Endometrial microvascular endothelial cells (primary cell): ENCODE results near the gene MTX2. TPM values are rescaled to one million over a fixed set of nuclear protein-coding genes. Genes with fewer than 3 reads are reported as not detected.
"Not testable (repeated sequence)": the region's sequence is repeated elsewhere in the genome, so short reads cannot be mapped to it uniquely, and the experiment has no call there.

Experiments used
- in situ Hi-C: cut with HindIII; loops from 2 replicates; pipeline ENCODE4 v1.10.0; 2017; ENCODE audit warnings: low sequenced_read_pairs, low pct_unique_long_range_greater_than_20kb; ENCODE audit errors: inconsistent ontology term
- total RNA-seq: library from RNA; depleted of rRNA; stranded (reverse); fragments of >200 nt; gene quantifications from one replicate; pipeline ENCODE4 v1.2.3, GENCODE V29; 2015; ENCODE audit errors: inconsistent ontology term

MTX2 gene
- total RNA-seq, 1 donor from 2014 or later = 47.8 TPM

DNA sequence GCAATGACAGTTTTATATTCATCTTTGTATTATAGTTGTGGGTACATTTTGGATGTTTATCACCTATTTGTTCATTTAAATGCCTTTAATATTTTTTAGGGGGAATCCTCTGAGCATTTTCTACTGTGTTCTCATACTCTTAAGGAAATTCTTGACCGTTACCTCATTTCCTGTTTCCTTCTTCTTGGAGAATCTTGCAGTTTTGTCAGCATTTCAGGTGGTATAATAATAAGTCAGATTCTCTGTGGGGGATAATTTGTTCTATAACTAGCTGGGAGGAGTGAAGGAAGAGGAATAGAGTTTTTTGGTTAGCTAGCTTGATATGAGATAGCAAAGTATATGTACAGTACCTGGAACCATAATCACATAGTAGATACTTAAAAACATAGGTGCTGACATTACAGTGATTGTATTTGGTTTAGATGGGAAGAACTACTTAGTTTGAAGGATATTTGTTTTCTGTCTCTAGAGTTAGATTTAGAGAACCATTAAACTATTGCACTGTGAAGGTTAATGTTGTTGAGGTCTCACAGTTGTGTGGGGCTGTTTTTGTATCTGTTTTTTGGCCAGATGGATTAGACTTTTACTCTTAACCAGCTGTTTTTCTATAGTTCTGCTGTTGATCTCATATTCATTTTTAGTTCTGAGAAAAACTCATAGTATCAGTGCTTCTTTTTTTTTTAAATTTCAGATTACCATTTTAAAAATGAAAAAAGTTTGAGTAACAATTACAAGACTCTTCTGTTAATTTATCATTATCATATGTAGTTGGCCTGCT lies 14.2 kb downstream of the MTX2 start:
- in situ Hi-C loops = no loop called here

DNA sequence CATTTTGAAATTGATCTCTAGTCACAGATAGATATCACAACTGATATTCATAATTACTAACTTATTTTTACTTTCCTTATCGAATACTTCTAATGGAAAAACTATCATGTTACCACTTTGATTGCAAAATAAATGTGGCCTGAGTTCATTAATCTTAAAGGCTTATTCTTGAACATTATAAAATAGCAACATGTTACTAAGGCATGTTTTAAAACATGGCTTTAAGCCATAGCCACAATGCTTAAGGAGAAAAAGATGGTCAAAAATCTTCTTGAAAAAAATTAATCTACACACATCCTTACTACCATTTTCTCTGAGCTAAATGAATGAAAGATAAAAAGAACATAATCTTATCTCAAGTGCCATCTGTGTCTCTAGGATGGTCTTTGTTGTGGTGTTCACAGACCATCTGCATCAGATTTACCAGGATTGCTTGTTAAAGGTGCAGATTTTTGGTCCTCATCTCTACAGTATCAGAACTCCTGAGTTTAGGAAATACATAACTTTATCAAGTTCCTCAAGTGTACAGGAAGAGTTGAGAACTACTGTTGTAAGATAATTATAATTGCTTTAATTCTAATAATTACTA lies 15.3 kb downstream of the MTX2 start:
- in situ Hi-C loops = no loop called here

DNA sequence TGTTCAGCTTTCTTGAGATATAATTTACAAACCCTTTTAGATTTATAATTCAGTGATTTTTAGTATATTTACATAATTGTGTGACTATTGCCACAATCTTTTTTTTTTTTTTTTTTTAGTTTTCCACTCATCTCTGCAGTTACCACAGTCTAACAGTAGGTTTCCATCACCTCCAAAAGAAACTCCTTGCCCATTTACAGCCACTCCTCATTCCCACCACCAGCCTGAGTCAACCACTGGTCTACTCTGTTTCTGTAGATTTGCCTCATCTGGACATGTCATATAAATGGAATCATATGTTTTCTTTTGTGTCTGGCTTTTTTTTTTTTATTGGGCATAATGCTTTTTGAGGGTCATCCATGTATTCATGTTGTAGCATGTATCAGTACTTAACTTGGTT lies 16.1 kb downstream of the MTX2 start:
- in situ Hi-C loops = no loop called here

DNA sequence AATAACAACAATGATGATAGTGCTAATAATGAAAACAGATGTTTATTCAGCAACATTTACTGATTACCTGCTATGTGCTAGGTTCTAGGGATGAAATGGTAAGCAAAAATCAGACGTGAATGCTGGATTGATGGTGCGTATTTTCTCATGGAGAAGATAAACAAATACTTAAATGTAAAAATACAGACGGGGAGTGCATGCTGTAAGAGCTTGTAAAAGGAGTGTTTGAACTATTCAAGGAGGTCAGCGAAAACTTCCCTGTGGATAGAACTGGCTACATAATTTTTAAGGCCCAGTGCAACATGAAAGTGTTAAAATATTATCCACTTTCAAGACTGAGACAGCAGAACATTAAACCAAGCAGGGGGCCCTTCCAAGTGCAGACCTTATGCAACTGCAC lies 22.1 kb downstream of the MTX2 start:
- in situ Hi-C loops = no loop called here

DNA sequence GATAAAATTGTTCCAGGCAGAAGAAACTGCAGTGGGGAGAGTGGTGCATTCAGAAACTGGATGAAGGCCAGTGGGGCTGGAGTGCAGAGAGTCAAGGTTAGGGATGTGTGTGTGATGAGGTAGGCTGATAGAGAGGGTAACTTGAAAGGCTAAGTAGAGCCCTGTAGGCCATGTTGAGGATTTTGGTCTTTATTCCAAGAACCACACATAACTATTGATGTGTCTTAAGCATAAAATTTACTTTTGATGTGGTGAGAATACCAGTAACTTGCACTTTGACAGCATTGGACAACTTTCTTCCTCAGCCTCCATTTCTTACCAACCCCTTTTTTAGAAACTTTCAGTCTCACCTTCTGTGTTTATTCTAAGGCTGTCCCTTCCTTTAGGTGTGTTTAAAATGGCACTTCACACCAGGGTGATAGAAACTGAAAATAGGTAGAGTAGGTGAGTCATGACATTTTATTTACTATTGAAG lies 22.6 kb downstream of the MTX2 start:
- in situ Hi-C loops = no loop called here

DNA sequence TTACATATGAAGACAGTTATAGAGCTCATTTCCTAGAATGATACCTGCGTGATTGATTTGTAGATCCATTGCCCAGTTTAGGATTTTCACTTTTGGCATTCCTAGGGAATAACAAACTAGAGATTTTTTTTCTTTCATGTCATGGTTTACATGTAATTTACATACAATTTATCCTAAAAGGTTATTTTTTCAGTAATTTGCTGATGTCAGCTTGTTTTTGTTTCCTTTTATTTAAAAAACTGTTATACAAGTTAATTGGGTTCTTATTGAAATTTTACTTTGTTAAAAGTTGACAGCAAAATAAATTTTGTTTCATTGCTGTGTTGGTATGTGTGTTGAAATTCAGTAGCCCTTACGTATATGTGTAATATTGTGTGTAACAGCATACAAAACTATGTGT lies 23.4 kb downstream of the MTX2 start:
- in situ Hi-C loops = no loop called here

DNA sequence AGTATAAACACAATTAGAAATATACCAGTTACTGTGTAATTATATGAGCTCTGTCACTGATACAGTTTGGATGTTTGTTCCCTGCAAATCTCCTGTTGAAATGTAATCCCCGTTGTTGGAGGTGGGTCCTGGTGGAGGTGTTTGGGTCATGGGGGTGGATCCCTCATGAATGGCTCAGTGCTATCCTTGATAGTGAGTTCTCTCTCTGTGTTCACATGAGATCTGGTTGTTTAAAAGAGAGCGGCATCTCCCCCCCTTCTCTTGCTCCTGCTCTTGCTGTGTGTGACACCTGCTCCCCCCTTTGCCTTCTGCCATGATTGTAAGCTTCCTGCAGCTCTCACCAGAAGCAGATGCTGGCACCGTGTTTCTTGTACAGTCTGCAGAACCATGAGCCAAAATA lies 24.1 kb downstream of the MTX2 start:
- in situ Hi-C loops = no loop called here

DNA sequence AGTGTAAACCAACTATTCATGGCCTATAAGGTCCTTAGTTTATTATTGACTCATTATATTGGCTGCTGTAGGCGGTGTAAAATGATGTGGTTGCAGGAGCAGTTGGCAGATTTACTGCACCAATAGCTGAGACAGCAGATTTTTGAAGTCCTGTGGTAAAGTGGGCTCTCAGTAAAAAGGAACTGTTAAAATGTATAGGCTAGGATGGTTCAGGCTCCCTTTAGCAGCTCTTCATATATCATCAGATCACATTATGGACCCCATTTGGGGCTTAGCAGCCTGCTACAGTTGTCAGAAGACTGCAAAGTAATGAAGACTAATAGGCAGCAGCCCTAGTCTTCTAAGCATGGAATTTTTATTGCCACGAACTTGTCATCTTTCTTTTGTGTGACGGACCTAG lies 27.8 kb downstream of the MTX2 start:
- in situ Hi-C loops = no loop called here

DNA sequence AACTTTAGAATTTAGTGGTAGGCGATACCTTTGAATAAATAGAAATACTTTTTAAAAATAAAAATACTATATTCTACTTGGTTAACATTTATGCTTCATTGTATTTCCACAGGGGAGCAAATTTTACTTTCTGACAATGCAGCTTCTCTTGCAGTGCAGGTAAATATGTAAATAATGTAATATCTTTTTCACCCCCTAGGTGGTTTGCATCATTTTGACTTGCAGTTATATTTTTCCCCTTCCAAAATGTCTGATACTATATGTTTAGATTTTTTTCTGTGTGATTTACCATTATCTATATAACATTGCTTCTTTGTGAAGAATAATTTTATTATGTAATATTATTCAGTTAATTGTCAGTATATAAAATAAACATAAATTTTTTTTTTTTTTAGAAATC lies 28.5 kb downstream of the MTX2 start:
- in situ Hi-C loops = no loop called here

DNA sequence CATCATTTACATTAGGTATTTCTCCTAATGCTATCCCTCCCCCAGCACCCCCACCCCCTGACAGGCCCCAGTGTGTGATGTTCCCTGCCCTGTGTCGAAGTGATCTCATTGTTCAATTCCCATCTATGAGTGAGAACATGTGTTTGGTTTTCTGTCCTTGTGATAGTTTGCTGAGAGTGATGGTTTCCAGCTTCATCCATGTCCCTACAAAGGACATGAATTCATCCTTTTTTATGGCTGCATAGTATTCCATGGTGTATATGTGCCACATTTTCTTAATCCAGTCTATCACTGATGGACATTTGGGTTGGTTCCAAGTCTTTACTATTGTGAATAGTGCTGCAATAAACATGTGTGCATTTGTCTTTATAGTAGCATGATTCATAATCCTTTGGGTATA lies 36.8 kb downstream of the MTX2 start:
- in situ Hi-C loops = not testable (repeated sequence)

DNA sequence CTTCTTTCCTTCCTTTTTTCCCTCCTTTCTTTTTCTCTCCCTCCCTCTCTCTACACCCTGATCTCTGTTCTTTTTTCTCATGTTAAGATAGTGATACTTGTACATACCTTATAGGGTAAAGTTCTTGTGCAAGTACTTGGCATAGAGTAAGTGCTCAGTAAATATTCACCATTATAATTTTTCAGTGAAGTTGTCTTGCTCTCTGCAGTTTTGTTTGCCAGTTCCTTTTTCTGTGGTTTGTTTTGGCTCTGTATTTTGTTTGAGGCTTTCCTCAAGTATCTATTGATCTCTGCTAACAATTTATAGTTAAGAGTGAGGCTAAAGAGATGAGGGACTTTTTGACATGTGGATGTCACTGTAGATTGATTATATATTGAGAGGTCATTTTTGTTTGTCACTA lies 48.0 kb downstream of the MTX2 start:
- in situ Hi-C loops = no loop called here

DNA sequence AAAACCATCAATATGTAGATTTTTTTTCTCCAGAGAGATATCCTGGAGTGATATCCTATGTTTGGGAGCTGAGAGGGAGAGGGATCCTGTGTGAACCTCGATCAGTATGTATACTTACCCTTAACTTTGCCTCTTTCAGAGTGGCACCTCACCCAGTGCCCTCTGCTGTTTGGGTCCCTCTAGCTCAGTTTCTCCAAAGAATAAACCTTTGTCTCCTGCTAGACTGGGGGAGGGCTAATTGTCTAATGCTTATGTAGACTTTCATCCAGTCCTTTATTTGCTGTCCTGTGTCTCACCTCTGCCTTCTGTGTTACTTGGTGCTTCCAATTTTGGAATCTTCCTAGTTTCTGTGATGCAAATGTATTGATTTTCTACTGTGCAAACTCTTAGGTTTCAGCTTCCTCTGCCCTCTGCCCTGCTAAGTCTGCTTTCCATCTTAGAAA lies 48.4 kb downstream of the MTX2 start:
- in situ Hi-C loops = no loop called here

DNA sequence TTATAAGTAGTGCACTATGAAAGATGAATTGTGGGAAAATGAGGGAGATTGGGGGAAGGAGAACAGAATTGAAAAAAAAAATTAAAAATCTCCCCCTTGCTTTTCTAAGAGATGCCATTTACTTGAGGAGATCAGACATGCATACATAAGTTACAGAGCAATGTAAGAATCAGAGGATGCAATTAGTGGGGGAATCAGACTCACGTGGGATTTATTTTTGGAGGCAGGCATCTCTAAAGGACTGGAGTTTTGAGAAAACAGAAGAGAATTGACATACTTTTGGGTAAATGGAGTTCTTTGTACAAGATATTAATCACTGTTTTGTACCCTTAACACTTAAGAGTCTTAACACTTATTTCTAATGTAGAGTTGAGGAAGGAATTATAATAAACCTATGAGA lies 52.7 kb downstream of the MTX2 start:
- in situ Hi-C loops = no loop called here

DNA sequence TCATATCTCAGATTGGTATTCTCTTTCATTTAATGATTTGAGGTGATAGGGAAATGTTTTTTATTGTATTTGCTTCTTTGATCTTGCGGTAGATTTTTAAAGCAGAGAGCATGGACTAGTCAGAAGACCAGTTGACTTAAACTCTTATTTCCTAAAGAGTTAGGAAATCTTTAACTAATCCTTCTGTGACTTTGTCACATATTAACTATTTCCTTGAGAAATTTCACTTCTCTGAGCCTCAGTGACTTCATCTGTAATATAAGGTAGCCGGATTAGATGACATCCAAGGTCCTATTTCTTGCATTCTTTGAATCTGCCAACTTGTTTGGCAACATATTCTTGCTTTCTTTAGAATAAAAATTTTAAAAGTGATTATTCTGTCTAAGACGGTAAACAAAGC lies 55.6 kb downstream of the MTX2 start:
- in situ Hi-C loops = no loop called here

DNA sequence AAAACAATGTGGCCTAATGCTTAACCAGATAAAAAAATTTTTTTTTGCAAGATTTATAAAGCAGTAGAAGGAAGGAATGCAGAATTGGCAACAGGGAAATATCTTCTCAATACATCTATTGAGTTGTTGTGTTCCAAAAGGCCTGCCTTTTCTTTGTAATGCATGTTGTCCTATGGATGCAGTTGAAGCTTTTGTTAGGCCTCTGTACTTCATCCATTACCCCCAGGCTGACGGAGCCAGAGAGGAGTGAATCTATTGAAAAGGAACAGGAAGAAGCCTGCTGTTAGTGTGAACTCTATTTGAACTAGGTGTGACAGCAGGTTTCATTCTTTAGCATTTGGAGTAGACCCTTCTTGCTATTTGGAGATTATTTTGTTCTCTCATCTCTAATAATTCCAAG lies 56.5 kb downstream of the MTX2 start:
- in situ Hi-C loops = no loop called here

DNA sequence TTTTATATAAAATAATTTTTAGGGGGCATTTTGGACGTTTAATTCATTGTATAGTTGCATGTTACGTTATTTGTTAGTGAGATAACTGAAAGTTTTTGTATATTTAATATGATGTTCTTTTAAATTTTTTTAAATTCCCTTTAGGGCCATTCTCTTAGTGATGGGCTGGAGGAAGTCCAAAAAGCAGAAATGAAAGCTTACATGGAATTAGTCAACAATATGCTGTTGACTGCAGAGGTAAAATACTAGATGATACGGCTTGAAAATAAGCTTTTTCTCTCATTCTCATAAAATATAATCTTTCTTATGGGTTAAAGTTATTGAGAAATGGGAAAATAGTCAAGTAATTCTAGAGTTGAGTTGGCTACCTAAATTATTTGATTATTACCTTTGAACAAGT lies 58.9 kb downstream of the MTX2 start:
- in situ Hi-C loops = no loop called here

DNA sequence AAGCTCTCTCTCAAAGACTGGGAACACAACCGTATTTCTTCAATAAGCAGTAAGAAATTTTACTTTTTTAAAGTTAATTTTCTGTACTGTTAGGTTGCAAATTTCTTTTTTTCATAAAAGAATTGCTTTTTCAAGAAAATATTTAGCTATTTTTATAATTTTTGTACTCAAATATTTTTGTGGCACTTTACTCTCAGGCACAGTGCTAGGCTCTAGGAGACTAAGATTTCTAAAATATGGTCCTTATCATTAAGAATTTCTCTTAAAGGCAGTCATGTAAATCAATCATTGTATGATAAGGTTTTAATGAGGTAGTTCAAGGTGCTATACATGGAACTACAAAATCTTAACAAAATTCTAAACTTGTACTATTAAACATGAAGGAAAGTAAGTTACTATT lies 61.4 kb downstream of the MTX2 start:
- in situ Hi-C loops = no loop called here

DNA sequence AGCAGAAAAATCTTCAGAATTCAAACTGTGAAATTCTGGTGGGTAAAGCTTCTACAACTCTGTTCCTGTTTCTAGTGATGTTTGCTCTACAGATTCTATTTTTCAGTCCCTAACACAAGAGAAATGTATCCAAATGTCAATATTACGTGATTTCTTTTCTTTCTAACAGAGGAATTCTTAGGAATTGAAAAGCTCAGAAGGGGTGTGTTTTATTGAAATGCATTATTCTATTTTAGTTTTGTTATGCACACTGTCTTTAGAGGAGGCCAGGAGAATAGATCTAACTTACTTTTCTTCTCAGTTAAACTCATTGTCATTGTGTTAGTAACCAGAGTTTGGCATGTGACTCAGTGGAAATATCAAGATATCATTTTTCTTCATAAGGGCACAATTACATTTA lies 62.4 kb downstream of the MTX2 start:
- in situ Hi-C loops = no loop called here

DNA sequence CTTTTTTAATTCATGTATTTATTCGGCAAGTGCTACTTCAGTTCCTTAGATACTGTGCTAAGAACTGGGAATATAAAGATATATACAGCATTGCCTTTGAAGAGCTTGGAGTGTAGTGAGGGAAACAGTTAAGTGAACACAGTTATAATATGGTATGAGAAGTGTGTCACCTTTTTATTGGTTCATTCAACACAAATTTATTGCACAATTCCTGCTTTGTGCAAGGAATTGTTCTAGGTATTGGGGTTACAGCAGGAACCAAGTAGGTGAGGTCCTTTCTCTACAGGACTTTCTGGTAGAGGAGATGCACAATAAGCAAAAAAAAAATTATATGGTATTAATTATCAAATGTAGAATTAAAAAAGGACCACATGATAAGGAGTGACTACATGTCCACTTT lies 65.5 kb downstream of the MTX2 start:
- in situ Hi-C loops = no loop called here

DNA sequence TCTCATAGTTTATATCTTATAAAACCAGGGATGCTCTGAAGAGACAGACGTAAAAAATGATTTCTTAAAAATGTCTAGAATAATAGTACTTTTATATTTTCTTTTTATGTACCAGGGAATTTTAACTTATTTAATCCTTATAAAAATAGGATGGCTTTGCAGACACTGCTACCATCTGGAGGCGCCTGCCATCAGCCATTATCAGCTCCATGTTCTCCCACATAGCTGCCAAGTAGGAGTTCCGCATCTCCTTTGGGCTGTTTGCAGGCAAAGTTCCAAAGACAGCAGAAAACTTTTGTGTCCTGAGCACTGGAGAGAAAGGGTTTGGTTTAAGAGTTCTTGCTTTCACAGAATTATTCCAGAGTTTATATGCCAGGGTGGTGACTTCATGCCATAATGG lies 69.2 kb downstream of the MTX2 start:
- in situ Hi-C loops = no loop called here

DNA sequence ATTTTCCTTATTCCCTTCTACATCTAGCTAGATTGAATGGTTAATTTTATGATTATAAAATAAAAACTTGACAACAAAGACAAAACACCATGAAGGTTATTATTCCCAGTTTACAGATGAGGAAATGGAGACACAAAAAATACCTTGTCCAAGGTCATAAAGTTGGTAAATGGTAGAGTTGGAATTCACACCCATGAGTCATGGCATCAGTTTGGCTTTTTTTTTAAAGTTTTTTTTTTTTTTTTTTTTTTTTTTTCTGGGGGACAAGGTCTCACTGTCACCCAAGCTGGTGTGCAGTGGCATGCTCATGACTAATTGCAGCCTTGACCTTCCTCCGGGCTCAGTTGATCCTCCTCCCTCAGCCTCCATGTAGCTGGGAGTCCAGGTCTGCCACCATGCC lies 70.0 kb downstream of the MTX2 start:
- in situ Hi-C loops = no loop called here
